ENCODE data around the gene MDP1. TPM values are rescaled to one million over a fixed set of nuclear protein-coding genes. Genes with fewer than 3 reads are reported as not detected.

Gene MDP1
- total and polyA plus RNA-seq, 2 of the 8 experiments (the other 6 are each of a cell fraction or from before 2014, with no cell fraction given): 17.7 to 32.2 TPM

DNA sequence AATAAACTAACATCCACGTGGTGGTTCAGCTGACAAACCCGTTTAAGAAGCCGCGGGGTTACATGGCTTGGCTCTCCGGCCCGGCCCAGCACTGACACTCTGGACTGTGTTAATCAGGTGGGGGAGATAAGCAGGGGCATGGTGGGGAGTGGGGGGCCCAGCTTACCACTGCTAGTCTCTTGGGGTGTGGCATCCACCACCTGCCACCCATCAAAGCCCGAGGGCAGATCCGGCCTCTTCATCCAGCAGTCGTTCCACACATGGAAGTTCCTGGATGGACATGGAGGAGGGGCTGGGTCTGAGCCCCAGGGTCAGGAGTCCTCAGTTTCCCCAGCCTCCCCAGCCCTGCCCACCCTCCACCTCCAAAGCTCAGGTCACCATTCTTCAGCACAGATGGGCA lies 42.3 kb upstream of the MDP1 start:
- DNase-seq (ENCODE audit: low read depth in 1 of 2, low spot score in 2 of 2) (no peak), FAIRE-seq (no peak)
- CTCF ChIA-PET (ENCODE audit: partially characterized antibody): interaction anchor here (1.2 to 3.6 kb wide), 5 partner anchors 13 to 50 kb away, joined by 3 to 14 read pairs (median 12); partner anchors contain the start of genes CIDEB, RABGGTA and TINF2
- Histone ChIP-seq H3K4me2 (ENCODE audit: insufficient read depth in 1 of 2, low read depth in 2 of 2, low read length in 2 of 2) (no peak overlapping the region), H3K79me2 (ENCODE audit: control insufficient read depth in 1 of 2, insufficient read depth in 2 of 2, low read length in 2 of 2) (no peaks in the 10 kb centered on the region), H2AFZ (ENCODE audit: low read length) (no peak overlapping the region), H3K23me2 (ENCODE audit: low read depth, low read length) (no peaks in the 10 kb centered on the region), H2AK5ac (ENCODE audit: low read depth, low read length) (no peak overlapping the region), H3K23ac (ENCODE audit: insufficient read length) (no peak overlapping the region), H2BK120ac (replicated peaks; ENCODE audit: low read depth, low read length) (no peak overlapping the region), H3K36me3 (ENCODE audit: control insufficient read depth in 2 of 4, insufficient read depth in 4 of 4, low read length in 3 of 4) (no peaks in the 10 kb centered on the region), H3K14ac (ENCODE audit: insufficient read length) (no peak overlapping the region), H2BK15ac (ENCODE audit: low read length) (no peak overlapping the region), H4K5ac (ENCODE audit: insufficient read length, low read depth, low read length) (no peak overlapping the region), H3K27me3 (replicated peaks in 1 of 4; ENCODE audit: control insufficient read depth in 3 of 4, extremely low read depth in 1 of 4, insufficient read depth in 3 of 4, low read length in 3 of 4) (no peaks in the 10 kb centered on the region; a peak in 1 of 7 replicates), H3K18ac (ENCODE audit: extremely low read depth, low read length) (no peak overlapping the region), H4K91ac (replicated peaks; ENCODE audit: insufficient read length, low read length) (no peak overlapping the region), H3K9ac (replicated peaks in 1 of 4; ENCODE audit: extremely low read depth in 1 of 4, low read depth in 3 of 4, low read length in 3 of 4) (no peak overlapping the region), H3K4me3 (ENCODE audit: extremely low read depth in 1 of 4, insufficient read depth in 2 of 4, low read depth in 3 of 4, low read length in 4 of 4) (no peak overlapping the region), H3K4ac (replicated peaks; ENCODE audit: insufficient read length, low read depth, low read length) (no peak overlapping the region), H2BK5ac (ENCODE audit: low read depth, low read length) (no peak overlapping the region), H3K79me1 (ENCODE audit: low read depth, low read length) (no peaks in the 10 kb centered on the region), H2BK20ac (ENCODE audit: low read length) (no peak overlapping the region), H3K56ac (replicated peaks; ENCODE audit: insufficient read length, low read depth, low read length) (no peak overlapping the region), H3K4me1 (replicated peaks in 1 of 4; ENCODE audit: control insufficient read depth in 3 of 4, insufficient read depth in 4 of 4, low read length in 3 of 4) (no peaks in the 10 kb centered on the region; a peak in 1 of 7 replicates), H3K9me3 (ENCODE audit: insufficient read depth in 2 of 2, low read depth in 1 of 2, low read length in 1 of 2) (no peaks in the 10 kb centered on the region), H3K27ac (ENCODE audit: low read depth, low read length) (no peak overlapping the region), H2BK12ac (ENCODE audit: low read depth, low read length) (no peak overlapping the region), H4K20me1 (replicated peaks in 1 of 2; ENCODE audit: control insufficient read depth in 1 of 2, insufficient read depth in 2 of 2, low read length in 2 of 2) (peaks cover 0 to 2% of the 10 kb centered on the region in 2 experiments), H4K8ac (ENCODE audit: extremely low read depth, insufficient read depth, low read length) (no peak overlapping the region; the same call in 1 of the 2 replicates)
- POLR2A ChIA-PET (ENCODE audit: partially characterized antibody): interaction anchor here (0.8 to 3.9 kb wide), 7 partner anchors 8 to 56 kb away, joined by 3 to 14 read pairs (median 4); partner anchors contain the start of gene RABGGTA
- 95% methylated on average over 6 of the region's 9 CpGs; no CpG with 5 or more reads in 1 of the 2 experiments for WGBS, 2 experiments (ENCODE audit: extremely low coverage in 1 of 2, insufficient coverage in 1 of 2, insufficient read length in 1 of 2, insufficient replicate concordance in 2 of 2, low coverage in 1 of 2, low lambda C conversion rate in 2 of 2, missing lambda C conversion rate in 1 of 2)
- TF ChIP-seq SP4 (IDR thresholded peaks at IDR 0.05; ENCODE audit: low read length) (no peak), CTBP2 (IDR thresholded peaks at IDR 0.05; ENCODE audit: borderline replicate concordance, insufficient read depth, insufficient read length, low read length) (no peak), TAF7 (optimal IDR thresholded peaks at IDR 0.05; ENCODE audit: borderline replicate concordance, low read depth, low read length) (no peak), EP300 (IDR thresholded peaks at IDR 0.05; ENCODE audit: borderline replicate concordance in 1 of 2, low read depth in 2 of 2, low read length in 2 of 2) (no peak), RAD21 (IDR thresholded peaks at IDR 0.05 in 1 of 2, conservative IDR thresholded peaks at IDR 0.05 in 1 of 2; ENCODE audit: low read depth in 2 of 2, low read length in 2 of 2) (no peak), YY1 (IDR thresholded peaks at IDR 0.05; ENCODE audit: low read depth, low read length) (no peak), SIRT6 (IDR thresholded peaks at IDR 0.05; ENCODE audit: low read length) (no peak), USF2 (IDR thresholded peaks at IDR 0.05; ENCODE audit: low read length) (no peak), RXRA (IDR thresholded peaks at IDR 0.05; ENCODE audit: insufficient read depth, low read depth, low read length) (no peak), TAF1 (IDR thresholded peaks at IDR 0.05; ENCODE audit: low read depth, low read length) (no peak)
- TF ChIP-seq, protein P1, sequence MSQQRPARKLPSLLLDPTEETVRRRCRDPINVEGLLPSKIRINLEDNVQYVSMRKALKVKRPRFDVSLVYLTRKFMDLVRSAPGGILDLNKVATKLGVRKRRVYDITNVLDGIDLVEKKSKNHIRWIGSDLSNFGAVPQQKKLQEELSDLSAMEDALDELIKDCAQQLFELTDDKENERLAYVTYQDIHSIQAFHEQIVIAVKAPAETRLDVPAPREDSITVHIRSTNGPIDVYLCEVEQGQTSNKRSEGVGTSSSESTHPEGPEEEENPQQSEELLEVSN (IDR thresholded peaks at IDR 0.05): no peak

Data from H1 (cell line).